Fibroblast of skin of left quadriceps (primary cell): Measurements from ENCODE around the gene DFFB.
A peak's percentile ranks its signal among the peaks of the same experiment; 100 is the strongest.

Experiments used
- DNase-seq, 2 experiments: peaks; one replicate each; pipeline ENCODE4 v3.0.0-alpha.2; 2013; ENCODE audit warnings: low read depth in 2 of 2

DFFB gene

DNA sequence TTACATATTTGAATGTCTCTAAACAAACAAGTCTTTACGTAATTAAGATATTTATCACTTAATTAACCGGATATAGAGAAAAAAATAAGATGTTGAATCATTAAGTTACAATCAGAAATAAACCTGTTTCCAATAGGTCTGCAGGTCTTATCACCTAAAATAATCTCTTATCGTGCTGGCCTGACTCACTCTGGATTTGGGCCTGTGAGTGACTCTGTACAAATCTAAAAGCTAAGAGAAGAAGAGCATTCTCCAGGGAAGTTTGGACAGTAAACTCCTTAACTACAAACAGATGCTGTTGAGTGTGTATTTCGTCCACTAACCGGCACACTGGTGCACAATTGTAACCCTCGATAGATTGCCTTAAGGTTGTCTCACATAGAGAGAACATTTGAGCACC lies 25.6 kb upstream of the DFFB start:
- DNase-seq: peak; percentile 5 to 7

- no peak for DNase-seq
These were observed 22.6 kb upstream of the DFFB start for GRCh38 chr1:3834701-3835100.

DNA sequence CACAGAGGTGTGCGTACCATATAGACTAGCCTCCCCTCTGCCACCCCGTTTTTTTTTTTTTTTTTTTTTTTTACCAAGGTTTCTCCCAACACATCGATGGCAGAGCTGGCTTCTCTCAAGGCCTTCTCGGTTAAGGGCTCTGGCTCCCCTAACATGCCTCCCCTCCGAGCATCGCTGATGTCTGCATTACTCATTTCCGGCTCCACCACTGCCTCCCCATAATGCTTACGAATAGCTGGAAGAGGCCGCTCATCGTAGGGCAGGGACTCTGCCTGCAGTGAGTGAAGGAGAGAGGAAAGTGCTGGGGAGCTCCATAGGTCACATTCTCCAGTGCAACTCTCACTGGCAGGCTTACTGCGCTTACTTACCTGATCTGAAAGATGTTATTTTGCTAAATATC lies 20.9 kb upstream of the DFFB start:
- no peak for DNase-seq

DNA sequence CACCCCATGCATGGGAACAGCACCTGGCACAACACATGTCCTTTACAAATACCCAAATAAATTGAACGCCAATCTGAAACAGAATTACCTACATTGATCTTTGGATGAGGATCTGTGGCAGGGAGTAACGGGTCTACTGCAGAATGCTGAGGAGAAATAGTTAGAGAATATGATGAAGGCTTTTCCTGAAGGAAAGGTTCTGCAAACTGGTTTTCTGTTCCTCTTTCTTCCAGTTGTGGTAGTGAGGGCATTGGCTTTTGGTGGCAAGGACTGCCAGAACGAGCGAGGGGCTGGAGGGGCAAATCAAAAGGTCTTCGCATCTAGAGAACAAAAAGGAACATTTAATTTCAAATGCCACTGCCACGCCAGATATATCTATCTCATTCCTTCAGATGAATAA lies 20.1 kb upstream of the DFFB start:
- no peak for DNase-seq

DNA sequence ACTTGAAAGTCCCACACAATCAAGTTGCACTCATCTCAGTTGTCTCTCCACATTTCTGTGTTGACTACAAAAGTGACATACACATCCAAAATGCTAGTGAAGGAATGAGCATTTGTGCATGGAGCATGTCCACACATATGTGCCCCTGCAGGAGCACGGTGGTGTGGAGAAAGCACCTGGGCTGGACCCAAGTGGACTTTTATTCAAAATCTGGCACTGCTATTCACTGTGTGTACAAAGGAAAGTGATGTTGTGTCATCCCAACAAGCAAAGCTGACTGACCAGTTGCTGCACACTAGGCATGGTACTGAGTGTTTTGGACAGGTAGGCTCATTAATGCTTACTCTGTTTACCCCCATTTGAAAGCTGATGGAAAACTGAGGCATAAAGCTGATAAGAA lies 19.6 kb upstream of the DFFB start:
- DNase-seq: no peak

- no peak for DNase-seq
These were observed 18.5 kb upstream of the DFFB start for GRCh38 chr1:3838788-3839187.

DNA sequence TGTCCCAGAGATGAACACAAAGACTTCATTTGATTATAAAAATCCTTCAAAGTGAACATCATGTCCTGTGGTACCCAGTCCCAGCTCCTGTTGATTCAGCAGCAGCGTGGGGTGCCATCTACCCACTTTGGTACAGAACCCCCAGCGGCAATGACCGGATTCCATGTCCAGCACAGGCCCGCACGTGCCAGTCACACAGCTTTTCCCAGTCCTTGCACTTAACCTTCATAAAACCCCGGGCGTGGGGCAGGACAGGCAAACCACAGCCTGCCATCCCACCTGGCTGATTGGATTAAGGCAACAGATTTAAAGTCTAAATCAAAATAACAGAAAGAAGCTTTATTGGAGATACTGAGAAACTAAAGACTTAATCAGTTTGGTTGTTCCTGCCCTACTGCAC lies 15.8 kb upstream of the DFFB start:
- DNase-seq: no peak

DNA sequence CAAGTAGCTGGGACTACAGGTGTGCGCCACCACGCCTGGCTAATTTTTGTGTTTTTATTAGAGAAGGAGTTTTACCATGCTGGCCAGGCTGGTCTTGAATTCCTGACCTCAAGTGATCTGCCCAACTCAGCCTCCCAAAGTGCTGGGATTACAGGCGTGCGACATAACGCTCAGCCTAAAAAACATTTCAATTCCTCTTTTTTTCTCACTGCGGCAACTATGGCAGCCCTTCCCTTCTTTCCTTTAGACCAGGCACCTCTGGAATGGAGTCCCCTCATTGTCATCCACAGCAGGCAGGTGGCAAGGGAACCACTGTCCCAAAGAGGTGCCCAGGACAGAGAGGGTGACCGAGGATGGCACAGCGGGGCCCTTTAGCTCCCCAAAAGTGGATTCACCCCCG lies 14.4 kb upstream of the DFFB start:
- no peak for DNase-seq

DNA sequence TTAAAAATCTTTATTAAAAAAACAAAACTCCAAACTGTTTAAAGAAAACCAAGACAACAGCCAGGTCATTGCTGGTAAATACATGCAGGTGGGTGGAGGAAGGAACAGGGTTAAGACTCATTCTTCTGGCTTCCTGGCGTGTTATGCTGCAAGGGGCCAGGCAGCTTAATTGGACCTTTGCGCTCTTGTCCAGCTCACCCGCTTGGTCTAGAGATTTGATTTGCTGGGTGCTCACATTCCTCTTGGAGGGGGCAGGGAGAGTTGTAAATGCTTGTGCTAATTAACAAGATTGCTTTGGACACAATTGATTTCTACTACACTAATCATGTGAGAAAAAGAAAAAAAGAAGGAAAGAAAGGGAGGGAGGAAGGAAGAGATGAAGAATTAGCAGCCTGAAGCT lies 10.7 kb upstream of the DFFB start:
- no peak for DNase-seq

DNA sequence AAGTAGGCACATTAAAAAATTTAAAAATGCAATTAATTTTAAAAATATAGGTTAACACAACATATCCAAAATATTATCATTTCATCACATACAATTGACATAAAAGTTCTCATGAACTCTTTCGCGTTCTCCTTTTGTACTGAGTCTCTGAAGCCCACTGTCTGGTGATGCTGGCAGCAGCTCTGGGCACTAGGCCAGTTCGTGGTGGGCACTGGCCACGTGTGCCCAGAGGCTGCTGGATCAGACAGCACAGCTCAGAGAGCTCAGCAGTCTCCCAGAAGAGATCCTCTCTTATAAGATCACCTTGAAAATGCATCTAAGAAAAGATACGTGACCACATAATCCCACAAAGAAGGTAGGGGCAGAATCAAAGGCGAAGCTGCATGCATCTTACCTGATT lies 10.2 kb upstream of the DFFB start:
- no peak for DNase-seq

GRCh38 chr1:3850857-3851256 lies 6.4 kb upstream of the DFFB start:
- DNase-seq: no peak

- DNase-seq: no peak
These were observed 6.0 kb upstream of the DFFB start for GRCh38 chr1:3851292-3851691.

DNA sequence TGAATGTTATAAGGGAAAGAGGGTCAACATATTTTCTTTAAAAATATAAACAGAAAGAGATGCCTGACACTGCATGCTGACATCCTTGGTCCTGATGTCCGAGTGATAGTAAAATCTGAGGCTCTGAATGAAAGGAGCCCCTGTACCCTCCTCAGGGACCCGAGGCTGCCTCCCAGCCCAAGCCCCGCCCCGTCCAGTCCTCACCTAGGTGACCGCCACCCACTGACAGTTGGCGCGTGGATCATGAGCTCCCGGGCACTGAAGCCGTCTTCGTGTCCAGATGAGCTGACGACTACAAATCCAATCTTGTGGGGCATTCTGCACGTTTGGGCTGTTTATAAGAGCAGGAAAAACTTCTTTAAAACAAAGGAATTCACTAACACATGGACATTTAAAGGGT lies 5.2 kb upstream of the DFFB start:
- no peak for DNase-seq

- DNase-seq: no peak
These were observed 4.4 kb upstream of the DFFB start for GRCh38 chr1:3852711-3853485.

- no peak for DNase-seq
These were observed 484 bp downstream of the DFFB start for GRCh38 chr1:3857791-3858129.

GRCh38 chr1:3858231-3858981 lies 1.1 kb downstream of the DFFB start:
- peak; percentile 2 to 3 for DNase-seq

- DNase-seq: no peak
These were observed 6.1 kb downstream of the DFFB start for GRCh38 chr1:3863231-3863935.

- DNase-seq: no peak
These were observed 7.6 kb downstream of the DFFB start for GRCh38 chr1:3864884-3865283.

DNA sequence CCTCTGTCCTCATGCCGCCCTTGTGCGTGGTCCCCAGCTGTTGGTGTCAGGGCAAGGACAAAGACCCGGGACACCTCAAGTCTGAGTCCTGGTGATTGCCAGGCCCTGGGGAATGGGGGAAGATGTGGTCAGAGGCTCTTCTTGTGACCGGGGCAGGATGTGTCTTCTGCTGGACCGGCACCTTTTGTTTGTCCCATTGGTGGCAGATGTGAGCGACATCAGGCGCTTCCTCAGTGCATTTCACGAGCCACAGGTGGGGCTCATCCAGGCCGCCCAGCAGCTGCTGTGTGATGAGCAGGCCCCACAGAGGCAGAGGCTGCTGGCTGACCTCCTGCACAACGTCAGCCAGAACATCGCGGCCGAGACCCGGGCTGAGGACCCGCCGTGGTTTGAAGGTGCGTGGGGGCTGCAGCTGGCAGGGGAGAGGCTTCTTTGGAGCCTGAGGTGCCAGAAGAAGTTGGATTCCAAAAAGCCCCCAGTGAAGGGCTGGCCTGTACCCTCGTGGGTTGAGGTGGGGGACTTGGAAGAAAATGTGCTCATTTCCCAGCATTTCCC lies 8.4 kb downstream of the DFFB start:
- no peak for DNase-seq

- DNase-seq: no peak
These were observed 11.3 kb downstream of the DFFB start for GRCh38 chr1:3868464-3869006.

- no peak for DNase-seq
These were observed 12.6 kb downstream of the DFFB start for GRCh38 chr1:3869751-3870301.

DNA sequence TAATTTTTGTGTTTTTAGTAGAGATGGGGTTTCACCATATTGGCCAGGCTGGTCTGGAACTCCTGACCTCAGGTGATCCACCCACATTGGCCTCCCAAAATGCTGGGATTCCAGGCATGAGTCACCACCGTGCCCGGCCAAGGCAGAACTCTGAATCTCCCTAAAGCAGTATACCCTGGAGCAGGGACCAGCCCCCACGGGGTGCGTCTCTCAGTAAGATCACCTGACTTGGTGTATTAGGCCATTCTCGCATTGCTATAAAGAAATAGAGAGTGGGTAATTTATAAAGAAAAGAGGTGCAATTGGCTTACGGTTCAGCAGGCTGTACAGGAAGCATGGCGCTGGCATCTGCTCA lies 14.2 kb downstream of the DFFB start:
- DNase-seq: no peak
